Esophagus (tissue), 2 donors: ENCODE data around the gene ADCYAP1R1. TPM values are rescaled to one million over a fixed set of nuclear protein-coding genes. Genes with fewer than 3 reads are reported as not detected.

Source experiments
- H3K27ac ChIP-seq, 2 donors: one replicate each; pipeline ENCODE4 v1.5.1; 2013; ENCODE audit warnings: low read depth in 2 of 2, mild to moderate bottlenecking in 2 of 2, inconsistent platforms in 1 of 2, low read length in 1 of 2, moderate library complexity in 1 of 2
- H3K27me3 ChIP-seq, 2 donors: one replicate each; pipeline ENCODE4 v1.6.1; 2013; ENCODE audit warnings: low read length in 2 of 2, control low read depth in 1 of 2, mild to moderate bottlenecking in 1 of 2; ENCODE audit not compliant: insufficient read depth in 2 of 2, control insufficient read depth in 1 of 2
- H3K36me3 ChIP-seq, 2 donors: one replicate each; pipeline ENCODE4 v1.6.1; 2013; ENCODE audit warnings: low read length in 1 of 2; ENCODE audit not compliant: control insufficient read depth in 2 of 2, insufficient read depth in 2 of 2
- H3K4me1 ChIP-seq, 2 donors: one replicate each; pipeline ENCODE4 v1.6.1; 2013; ENCODE audit warnings: low read length in 1 of 2; ENCODE audit not compliant: control insufficient read depth in 2 of 2, insufficient read depth in 2 of 2
- H3K4me3 ChIP-seq, 2 donors: one replicate each; pipeline ENCODE4 v1.5.1; 2013; ENCODE audit warnings: low read length in 2 of 2, mild to moderate bottlenecking in 2 of 2, low read depth in 1 of 2, moderate library complexity in 1 of 2
- H3K9me3 ChIP-seq, 2 donors: one replicate each; pipeline ENCODE4 v1.6.1; 2013; ENCODE audit warnings: mild to moderate bottlenecking in 2 of 2, low read depth in 1 of 2, low read length in 1 of 2, moderate library complexity in 1 of 2; ENCODE audit not compliant: control insufficient read depth in 2 of 2, insufficient read depth in 1 of 2
- WGBS, 2 donors: extraction: QIAGEN DNeasy Blood & Tissue Kit; methylation state at CpG; one replicate each; pipeline ENCODE4 v1.1.7; 2013; 5-methylcytosine and 5-hydroxymethylcytosine counted together
- polyA plus RNA-seq, 2 donors: library from polyadenylated mRNA; stranded (reverse); fragments of 200-250 nt; gene quantifications; one replicate each; pipeline ENCODE4 v1.2.3, GENCODE V29; 2013
- donor health status: healthy with polysubstance abuse.
- donor health status: Bipolar disorder and iron deficiency.

ADCYAP1R1 gene
- polyA plus RNA-seq, 2 donors = 0.11 to 0.12 TPM

GRCh38 chr7:31079126-31079823 lies 27.2 kb downstream of the ADCYAP1R1 start:
- WGBS, 2 donors = 60 to 61% methylated on average over 11 of the region's 11 CpGs
- Histone ChIP-seq H3K4me1 (no peaks in the 10 kb centered on the region), H3K9me3 (no peaks in the 10 kb centered on the region), H3K4me3 (no peak overlapping the region), H3K36me3 (no peaks in the 10 kb centered on the region), H3K27ac (no peak overlapping the region), H3K27me3 (no peaks in the 10 kb centered on the region)

- H3K4me1 ChIP-seq = no peaks in the 10 kb centered on the region
- no peaks in the 10 kb centered on the region for H3K9me3 ChIP-seq
- H3K4me3 ChIP-seq = no peak overlapping the region
- 45 to 53% methylated on average over 6 of the region's 6 CpGs for WGBS, 2 donors
- no peak overlapping the region for H3K27ac ChIP-seq
- no peaks in the 10 kb centered on the region for H3K36me3 ChIP-seq
- H3K27me3 ChIP-seq = no peaks in the 10 kb centered on the region
Observed at GRCh38 chr7:31079824-31080511, 27.9 kb downstream of the ADCYAP1R1 start.

- Histone ChIP-seq H3K4me3 (no peak overlapping the region), H3K36me3 (no peaks in the 10 kb centered on the region), H3K27ac (no peak overlapping the region), H3K27me3 (no peaks in the 10 kb centered on the region), H3K4me1 (no peaks in the 10 kb centered on the region), H3K9me3 (no peaks in the 10 kb centered on the region)
- 63 to 64% methylated on average over 6 of the region's 6 CpGs for WGBS, 2 donors
Observed at GRCh38 chr7:31080763-31081162, 28.7 kb downstream of the ADCYAP1R1 start.

- Histone ChIP-seq H3K9me3 (no peaks in the 10 kb centered on the region), H3K27me3 (no peaks in the 10 kb centered on the region), H3K36me3 (no peaks in the 10 kb centered on the region), H3K4me1 (no peaks in the 10 kb centered on the region), H3K4me3 (no peak overlapping the region), H3K27ac (no peak overlapping the region)
- 55 to 65% methylated on average over 12 of the region's 12 CpGs for WGBS, 2 donors
Observed at GRCh38 chr7:31082017-31082416, 29.9 kb downstream of the ADCYAP1R1 start.

GRCh38 chr7:31082447-31082846 lies 30.3 kb downstream of the ADCYAP1R1 start:
- Histone ChIP-seq H3K27me3 (no peaks in the 10 kb centered on the region), H3K4me1 (no peaks in the 10 kb centered on the region), H3K9me3 (no peaks in the 10 kb centered on the region), H3K4me3 (no peak overlapping the region), H3K27ac (no peak overlapping the region), H3K36me3 (no peaks in the 10 kb centered on the region)
- 60 to 64% methylated on average over 4 of the region's 4 CpGs for WGBS, 2 donors

GRCh38 chr7:31083210-31083786 lies 31.2 kb downstream of the ADCYAP1R1 start:
- Histone ChIP-seq H3K4me1 (no peaks in the 10 kb centered on the region), H3K27ac (peak overlapping the region in 1 of 2 donors; percentile 51), H3K27me3 (no peaks in the 10 kb centered on the region), H3K9me3 (no peaks in the 10 kb centered on the region), H3K36me3 (no peaks in the 10 kb centered on the region), H3K4me3 (no peak overlapping the region)
- WGBS, 2 donors = 70% methylated on average over 5 of the region's 5 CpGs

- H3K27me3 ChIP-seq = no peaks in the 10 kb centered on the region
- no peaks in the 10 kb centered on the region for H3K36me3 ChIP-seq
- H3K4me3 ChIP-seq = no peak overlapping the region
- H3K4me1 ChIP-seq = no peaks in the 10 kb centered on the region
- no peaks in the 10 kb centered on the region for H3K9me3 ChIP-seq
- 94% methylated on average over 1 of the region's 1 CpG for WGBS, 2 donors
- H3K27ac ChIP-seq = no peak overlapping the region
Observed at GRCh38 chr7:31084226-31084625, 32.1 kb downstream of the ADCYAP1R1 start.

GRCh38 chr7:31087351-31087750 lies 35.2 kb downstream of the ADCYAP1R1 start:
- Histone ChIP-seq H3K27me3 (no peaks in the 10 kb centered on the region), H3K4me1 (no peaks in the 10 kb centered on the region), H3K36me3 (no peaks in the 10 kb centered on the region), H3K27ac (no peak overlapping the region), H3K9me3 (no peaks in the 10 kb centered on the region), H3K4me3 (no peak overlapping the region)
- whole genome bisulfite sequencing, 2 donors = 83% methylated on average over 6 of the region's 6 CpGs

GRCh38 chr7:31091924-31092434 lies 39.9 kb downstream of the ADCYAP1R1 start:
- Histone ChIP-seq H3K4me1 (no peaks in the 10 kb centered on the region), H3K27ac (no peak overlapping the region), H3K27me3 (peaks cover 3% of the 10 kb centered on the region in 2 donors), H3K9me3 (no peaks in the 10 kb centered on the region), H3K36me3 (no peaks in the 10 kb centered on the region), H3K4me3 (no peak overlapping the region)
- 63 to 75% methylated on average over 2 of the region's 2 CpGs for WGBS, 2 donors
